AG09309 (cell line): Measurements from ENCODE around the gene SPRING1.

Experiments used
- DNase-seq: peaks from one replicate; pipeline ENCODE4 v3.0.0-alpha.2; 2010; ENCODE audit warnings: low read depth
- H3K4me3 ChIP-seq: 2 replicates; pipeline ENCODE4 v1.5.1; 2011; ENCODE audit warnings: mild to moderate bottlenecking, low read depth, low read length, moderate library complexity; ENCODE audit not compliant: control insufficient read depth
- CTCF ChIP-seq: IDR thresholded peaks from 2 replicates; pipeline ENCODE4 v1.5.1; 2011; ENCODE audit warnings: mild to moderate bottlenecking, low read depth, low read length, inconsistent platforms; ENCODE audit not compliant: insufficient read depth, control insufficient read depth; ENCODE audit errors: missing control alignments

Gene SPRING1

GRCh38 chr12:116708826-116709756, 28.8 kb downstream of the SPRING1 start:
- peak; percentile 20 for DNase-seq
- peak; percentile 67 for TF ChIP-seq CTCF

GRCh38 chr12:116707751-116708150, 30.1 kb downstream of the SPRING1 start:
- DNase-seq: no peak
- no peak overlapping the region for H3K4me3 ChIP-seq
- no peak for TF ChIP-seq CTCF

More at GRCh38 chr12:116708826-116709756, 28.8 kb downstream of the SPRING1 start:
- H3K4me3 ChIP-seq: no peak overlapping the region

- TF ChIP-seq CTCF: peak; percentile 92
- DNase-seq: no peak
- H3K4me3 ChIP-seq: no peak overlapping the region
Observed at GRCh38 chr12:116703214-116703795, 34.6 kb downstream of the SPRING1 start.

- no peak overlapping the region for H3K4me3 ChIP-seq
- TF ChIP-seq CTCF: no peak
- no peak for DNase-seq
Observed at GRCh38 chr12:116701432-116701831, 36.4 kb downstream of the SPRING1 start.

GRCh38 chr12:116700066-116700465, 37.8 kb downstream of the SPRING1 start:
- TF ChIP-seq CTCF: no peak
- no peak for DNase-seq
- H3K4me3 ChIP-seq: no peak overlapping the region

- no peak overlapping the region for H3K4me3 ChIP-seq
- TF ChIP-seq CTCF: no peak
- no peak for DNase-seq
Observed at GRCh38 chr12:116698554-116699075, 39.3 kb downstream of the SPRING1 start.
